Heart right ventricle (tissue), 16 donors: ENCODE results near the gene CDKAL1. TPM values are rescaled to one million over a fixed set of nuclear protein-coding genes. Genes with fewer than 3 reads are reported as not detected.

ENCODE experiments used
- ATAC-seq, 8 donors: fragments of 200-7000 bp; cut with Tn5 transposase; one replicate each; pipeline ENCODE4 v1.9.1; 2020; ENCODE audit warnings: mild to moderate bottlenecking in 8 of 8, moderate library complexity in 8 of 8, moderate number of reproducible peaks in 1 of 8
- DNase-seq, 2 donors: peaks; one replicate each; pipeline ENCODE4 v3.0.0-alpha.2; 2020
- H3K27ac ChIP-seq, 10 donors: fragments of 200-600 bp; sonication (generic) in 2 of 10; one replicate each; pipeline versions ENCODE4 v1.5.0 to v1.8.0; 2020 to 2022; ENCODE audit warnings: mild to moderate bottlenecking in 3 of 10
- H3K27me3 ChIP-seq, 7 donors: fragments of 200-600 bp; one replicate each; pipeline ENCODE4 v1.8.0; 2021 to 2022; ENCODE audit warnings: mild to moderate bottlenecking in 2 of 7
- H3K36me3 ChIP-seq, 9 donors: fragments of 200-600 bp; sonication (generic) in 1 of 9; one replicate each; pipeline versions ENCODE4 v1.5.0 to v1.8.0; 2020 to 2022; ENCODE audit warnings: mild to moderate bottlenecking in 2 of 9
- H3K4me1 ChIP-seq, 9 donors: fragments of 200-600 bp; sonication (generic) in 1 of 9; one replicate each; pipeline versions ENCODE4 v1.5.0 to v1.8.0; 2020 to 2022; ENCODE audit warnings: mild to moderate bottlenecking in 4 of 9
- H3K4me3 ChIP-seq, 10 donors: fragments of 200-600 bp; sonication (generic) in 2 of 10; one replicate each; pipeline versions ENCODE4 v1.5.0 to v1.8.0; 2020 to 2022; ENCODE audit warnings: mild to moderate bottlenecking in 7 of 10, moderate library complexity in 2 of 10
- H3K9me3 ChIP-seq, 11 donors: fragments of 200-600 bp in 10 of 11; sonication (generic) in 2 of 11; one replicate each; pipeline versions ENCODE4 v1.5.0 to v1.8.0; 2013 to 2022; ENCODE audit warnings: mild to moderate bottlenecking in 2 of 11, control low read depth in 1 of 11, moderate library complexity in 1 of 11
- WGBS, 2 donors: extraction: QIAGEN DNeasy Blood & Tissue Kit; methylation state at CpG; one replicate each; pipeline ENCODE4 v1.1.7; 2013; ENCODE audit warnings: inconsistent platforms in 1 of 2; 5-methylcytosine and 5-hydroxymethylcytosine counted together
- intact Hi-C, 10 donors: fragments of 100-400 bp; cut with DNase I; formaldehyde crosslinking; loops; one replicate each; pipeline versions ENCODE4 v1.11.1 to v1.14.2; 2022
- polyA plus RNA-seq, 2 donors: library from polyadenylated mRNA; stranded (reverse); fragments of 200-250 nt; gene quantifications; one replicate each; pipeline ENCODE4 v1.2.3, GENCODE V29; 2013
- total RNA-seq, 10 donors: library from RNA; stranded (reverse); fragmentation: NEBNext Ultra II Directional in 3 of 10; extraction: Animal tissue kit (Norgen Biotek cat#: 25700) in 3 of 10; gene quantifications; one replicate each; pipeline versions ENCODE4 v1.2.1 to v1.2.4, GENCODE V29; 2021 to 2023
- TF ChIP-seq, protein P1 (sequence below), 9 donors: fragments of 200-600 bp; sonication (generic) in 2 of 9; IDR thresholded peaks; one replicate each; pipeline versions ENCODE4 v1.5.0 to v1.8.0; 2021 to 2022; ENCODE audit warnings: antibody characterized with exemption in 9 of 9, mild to moderate bottlenecking in 5 of 9, moderate library complexity in 1 of 9
- donor health status: Arrhythmogenic right ventricular cardiomyopathy.
- donor health status: ischemic (EF 13 %, LVEDD 7.1; RV severe dilation, severe dysfunction).
- donor health status: healthy with polysubstance abuse.
- donor health status: DM: no; HTN: yes; CAD: no.
- donor health status: DM: no; HTN: no; CAD: no.
- donor health status: ischemic (EF 25% LVEDD 6.9; RV normal size, moderate dysfunction).
- donor health status: ischemic (EF 25% LVEDD 5.7; RV mildly dilated, moderate dysfunction).
- donor health status: healthy.
- donor health status: DM: yes; HTN: yes; CAD: no.
- donor health status: Ischemic cardiomyopathy.
- donor health status: ischemic (EF 35%, LVEDD 5.7; RV mildly dilated, moderate dysfunction).
- donor health status: nonischemic (EF 11% LVEDD 7.7; RV severe dilation, severe dysfunction).
- donor health status: DM: yes; HTN: yes; CAD: no.
- donor health status: PGD.
- donor health status: ischemic (EF 29% LVEDD 5.4; RV normal size, mild dysfunction).
- donor health status: nonischemic (EF 23%, LVEDD 6.1; RV moderate dilation, normal function).

The CDKAL1 gene
- total and polyA plus RNA-seq, 12 donors, result 3.2 to 14.0 (median 10.6) TPM

DNA sequence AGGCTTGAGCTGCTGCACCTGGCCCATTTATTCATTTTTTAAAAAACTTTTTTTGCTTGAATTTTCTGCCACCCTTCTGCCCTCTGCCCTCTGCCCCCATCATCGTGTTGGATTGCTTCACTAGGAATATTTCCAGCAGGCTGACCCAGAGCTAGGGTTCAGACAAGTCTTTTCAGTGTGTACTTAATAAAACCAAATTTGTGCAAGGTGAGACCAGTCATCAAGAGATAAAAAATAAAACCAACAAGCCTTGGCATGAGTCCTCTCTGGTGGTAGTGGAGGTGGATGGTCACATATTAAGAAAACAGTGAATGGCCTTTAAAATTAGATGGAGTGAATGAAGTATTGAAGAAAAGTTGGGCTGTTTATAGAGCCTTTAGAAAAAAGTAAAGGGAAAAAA is 239.6 kb downstream of the CDKAL1 start:
- intact Hi-C loops, result loop anchor here in 1 of 10 donors (10.0 kb wide), 1 partner anchor 811 kb away; no protein-coding TSS in a partner anchor
- no peaks in the 10 kb centered on the region for H3K9me3 ChIP-seq
- DNase-seq (no peak), ATAC-seq (no peak)
- 92 to 96% methylated on average over 1 of the region's 1 CpG for WGBS, 2 donors
- no peak overlapping the region for H3K27ac ChIP-seq
- H3K36me3 ChIP-seq, result no peaks in the 10 kb centered on the region
- no peaks in the 10 kb centered on the region for H3K27me3 ChIP-seq
- TF ChIP-seq, protein P1, sequence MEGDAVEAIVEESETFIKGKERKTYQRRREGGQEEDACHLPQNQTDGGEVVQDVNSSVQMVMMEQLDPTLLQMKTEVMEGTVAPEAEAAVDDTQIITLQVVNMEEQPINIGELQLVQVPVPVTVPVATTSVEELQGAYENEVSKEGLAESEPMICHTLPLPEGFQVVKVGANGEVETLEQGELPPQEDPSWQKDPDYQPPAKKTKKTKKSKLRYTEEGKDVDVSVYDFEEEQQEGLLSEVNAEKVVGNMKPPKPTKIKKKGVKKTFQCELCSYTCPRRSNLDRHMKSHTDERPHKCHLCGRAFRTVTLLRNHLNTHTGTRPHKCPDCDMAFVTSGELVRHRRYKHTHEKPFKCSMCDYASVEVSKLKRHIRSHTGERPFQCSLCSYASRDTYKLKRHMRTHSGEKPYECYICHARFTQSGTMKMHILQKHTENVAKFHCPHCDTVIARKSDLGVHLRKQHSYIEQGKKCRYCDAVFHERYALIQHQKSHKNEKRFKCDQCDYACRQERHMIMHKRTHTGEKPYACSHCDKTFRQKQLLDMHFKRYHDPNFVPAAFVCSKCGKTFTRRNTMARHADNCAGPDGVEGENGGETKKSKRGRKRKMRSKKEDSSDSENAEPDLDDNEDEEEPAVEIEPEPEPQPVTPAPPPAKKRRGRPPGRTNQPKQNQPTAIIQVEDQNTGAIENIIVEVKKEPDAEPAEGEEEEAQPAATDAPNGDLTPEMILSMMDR (IDR thresholded peaks at IDR 0.05), result no peak
- H3K4me3 ChIP-seq, result no peak overlapping the region
- H3K4me1 ChIP-seq, result peaks cover 0 to 12% (median 0%) of the 10 kb centered on the region in 9 donors

DNA sequence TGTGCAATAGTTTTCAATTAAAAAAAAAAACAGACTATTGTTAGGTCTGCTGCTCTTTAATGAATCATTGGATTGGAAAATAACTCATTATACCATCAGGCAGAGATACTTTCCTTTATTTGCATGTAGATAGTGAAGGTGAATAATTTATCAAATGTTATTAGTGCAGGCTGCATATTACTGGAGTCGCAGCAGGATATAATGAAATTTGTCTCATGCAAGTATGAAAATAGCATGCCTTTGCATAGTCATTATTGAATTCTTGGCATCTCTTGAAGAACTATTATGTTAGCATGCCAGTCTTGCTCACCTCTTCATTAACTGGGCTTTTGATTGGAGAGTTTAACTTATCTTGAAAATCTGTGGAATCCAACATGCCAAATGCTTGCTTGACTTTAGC is 241.7 kb downstream of the CDKAL1 start:
- Histone ChIP-seq H3K27me3 (no peaks in the 10 kb centered on the region), H3K36me3 (peaks cover 0 to 2% (median 0%) of the 10 kb centered on the region in 9 donors), H3K9me3 (no peaks in the 10 kb centered on the region), H3K4me1 (peaks cover 0 to 6% (median 0%) of the 10 kb centered on the region in 9 donors), H3K4me3 (no peak overlapping the region), H3K27ac (no peak overlapping the region)
- no peak for ATAC-seq
- WGBS, 2 donors, result 96 to 100% methylated on average over 1 of the region's 1 CpG
- TF ChIP-seq, protein P1 (IDR thresholded peaks at IDR 0.05), result no peak
- intact Hi-C loops, result loop anchor here in 1 of 10 donors (10.0 kb wide), 1 partner anchor 809 kb away; no protein-coding TSS in a partner anchor
- DNase-seq, result no peak

DNA sequence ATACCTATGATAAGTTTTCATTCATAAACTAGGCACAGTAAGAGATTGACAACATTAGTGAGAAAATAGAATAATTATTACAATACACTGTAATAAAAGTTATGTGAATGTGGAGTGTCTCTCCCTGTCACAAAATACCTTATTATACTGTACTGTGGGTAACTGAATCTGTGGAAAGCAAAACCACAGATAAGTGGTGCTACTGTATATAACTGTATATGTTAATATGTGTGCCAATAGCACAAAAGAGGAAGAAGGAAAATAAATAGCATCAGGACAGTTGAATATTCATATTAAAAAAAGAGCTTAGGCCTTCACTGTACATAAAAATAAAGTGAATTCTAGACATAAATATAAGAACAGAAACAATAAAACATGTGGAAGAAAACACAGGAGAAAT is 243.5 kb downstream of the CDKAL1 start:
- H3K9me3 ChIP-seq, result no peaks in the 10 kb centered on the region
- H3K27me3 ChIP-seq, result no peaks in the 10 kb centered on the region
- H3K4me1 ChIP-seq, result no peaks in the 10 kb centered on the region
- intact Hi-C loops, result loop anchor here in 1 of 10 donors (10.0 kb wide), 1 partner anchor 807 kb away; no protein-coding TSS in a partner anchor
- DNase-seq (no peak), ATAC-seq (no peak)
- no peak overlapping the region for H3K27ac ChIP-seq
- H3K4me3 ChIP-seq, result no peak overlapping the region
- TF ChIP-seq, protein P1 (IDR thresholded peaks at IDR 0.05), result no peak
- peaks cover 0 to 19% (median 0%) of the 10 kb centered on the region in 9 donors for H3K36me3 ChIP-seq

GRCh38 chr6:20778459-20778858 is 244.2 kb downstream of the CDKAL1 start:
- 97 to 99% methylated on average over 5 of the region's 5 CpGs for WGBS, 2 donors
- TF ChIP-seq, protein P1 (IDR thresholded peaks at IDR 0.05), result no peak
- DNase-seq (no peak), ATAC-seq (no peak)
- H3K27ac ChIP-seq, result no peak overlapping the region
- intact Hi-C loops, result loop anchor here in 1 of 10 donors (10.0 kb wide), 1 partner anchor 806 kb away; no protein-coding TSS in a partner anchor
- peaks cover 0 to 19% (median 0%) of the 10 kb centered on the region in 9 donors for H3K36me3 ChIP-seq
- H3K4me1 ChIP-seq, result no peaks in the 10 kb centered on the region
- no peak overlapping the region for H3K4me3 ChIP-seq
- no peaks in the 10 kb centered on the region for H3K9me3 ChIP-seq
- H3K27me3 ChIP-seq, result no peaks in the 10 kb centered on the region
